Spleen (tissue), 11 donors: ENCODE measurements around the gene CSPG5. TPM values are rescaled to one million over a fixed set of nuclear protein-coding genes. Genes with fewer than 3 reads are reported as not detected.
A peak's percentile ranks its signal among the peaks of the same experiment; 100 is the strongest.

ENCODE experiments used
- DNase-seq: peaks from one replicate; pipeline ENCODE4 v3.0.0-alpha.2; 2020
- H3K27ac ChIP-seq, 8 donors: fragments of 200-600 bp; sonication (generic) in 7 of 8; 1 replicate in 4 of 8; 2 replicates in 4 of 8; pipeline versions ENCODE4 v1.5.0 to v1.8.0; 2016 to 2021; ENCODE audit warnings: inconsistent platforms in 4 of 8, mild to moderate bottlenecking in 4 of 8, moderate library complexity in 1 of 8
- H3K27me3 ChIP-seq, 7 donors: fragments of 200-600 bp; sonication (generic) in 6 of 7; replicated peaks in 1 of 7; 1 replicate in 4 of 7; 2 replicates in 3 of 7; pipeline versions ENCODE4 v1.5.0 to v1.8.0; 2016 to 2021; ENCODE audit warnings: inconsistent platforms in 3 of 7, mild to moderate bottlenecking in 1 of 7
- H3K36me3 ChIP-seq, 6 donors: fragments of 200-600 bp; sonication (generic) in 5 of 6; 1 replicate in 4 of 6; 2 replicates in 2 of 6; pipeline versions ENCODE4 v1.5.0 to v1.8.0; 2016 to 2021; ENCODE audit warnings: inconsistent platforms in 2 of 6
- H3K4me1 ChIP-seq, 6 donors: fragments of 200-600 bp; sonication (generic) in 5 of 6; 1 replicate in 3 of 6; 2 replicates in 3 of 6; pipeline versions ENCODE4 v1.5.0 to v1.8.0; 2016 to 2021; ENCODE audit warnings: inconsistent platforms in 3 of 6
- H3K4me3 ChIP-seq, 8 donors: fragments of 200-600 bp; sonication (generic) in 7 of 8; 1 replicate in 4 of 8; 2 replicates in 4 of 8; pipeline versions ENCODE4 v1.5.0 to v1.8.0; 2016 to 2021; ENCODE audit warnings: inconsistent platforms in 4 of 8, mild to moderate bottlenecking in 4 of 8, moderate library complexity in 2 of 8
- H3K9me3 ChIP-seq, 8 donors: fragments of 200-600 bp; sonication (generic) in 7 of 8; 1 replicate in 4 of 8; 2 replicates in 4 of 8; pipeline versions ENCODE4 v1.5.0 to v1.8.0; 2016 to 2021; ENCODE audit warnings: inconsistent platforms in 4 of 8
- CTCF ChIP-seq, 11 experiments: fragments of 200-600 bp in 7 of 11; fragments of 450-650 bp in 4 of 11; sonication (generic) in 4 of 11; IDR thresholded peaks in 8 of 11; conservative IDR thresholded peaks in 3 of 11; 1 replicate in 7 of 11; 2 replicates in 4 of 11; pipeline versions ENCODE4 v1.4.0 to v1.8.0; 2016 to 2021; ENCODE audit warnings: antibody characterized with exemption in 11 of 11, inconsistent platforms in 4 of 11, mild to moderate bottlenecking in 1 of 11
- POLR2A ChIP-seq, 3 donors: fragments of 450-650 bp; IDR thresholded peaks; one replicate each; pipeline ENCODE4 v1.5.1; 2017; ENCODE audit warnings: antibody characterized with exemption in 3 of 3, mild to moderate bottlenecking in 1 of 3
- POLR2AphosphoS5 ChIP-seq, 3 donors: sonication (generic); formaldehyde crosslinking; IDR thresholded peaks; one replicate each; pipeline ENCODE4 v1.5.1; 2017; ENCODE audit warnings: antibody characterized with exemption in 3 of 3
- WGBS, 5 donors: extraction: QIAGEN DNeasy Blood & Tissue Kit in 3 of 5; methylation state at CpG; one replicate each; pipeline versions ENCODE4 v1.1.5 to v1.1.7; 2013 to 2018; 5-methylcytosine and 5-hydroxymethylcytosine counted together
- intact Hi-C: fragments of 100-400 bp; cut with DNase I; formaldehyde crosslinking; loops from one replicate; pipeline ENCODE4 v1.15.0; 2023; ENCODE audit warnings: low total_unique reads
- polyA plus RNA-seq, 3 donors: library from polyadenylated mRNA; stranded (reverse); fragments of 200-250 nt; gene quantifications; one replicate each; pipeline ENCODE4 v1.2.1, GENCODE V29; 2013
- total RNA-seq, 7 donors: library from RNA; depleted of rRNA in 3 of 7; stranded (reverse); fragments of >200 nt in 3 of 7; fragmentation: NEBNext Ultra II Directional in 4 of 7; extraction: Animal tissue kit (Norgen Biotek cat#: 25700) in 4 of 7; gene quantifications; one replicate each; pipeline versions ENCODE4 v1.1.0 to v1.2.1, GENCODE V29; 2016 to 2021
- donor health status: healthy with polysubstance abuse.
- donor health status: DM: no; HTN: no; CAD: no; lungs with moderate emphysema.
- donor health status: DM: no; HTN: no; CAD: no.
- donor health status: Bipolar disorder and iron deficiency.
- donor health status: healthy.
- donor health status: DM: no; HTN: no; CAD: no.
- donor health status: DM: yes; HTN: yes; CAD: no.

Gene CSPG5
- total and polyA plus RNA-seq, 10 donors = 0.09 to 0.34 (median 0.19) TPM; not detected in 4

GRCh38 chr3:47612178-47612577, 33.5 kb upstream of the CSPG5 start:
- Histone ChIP-seq H3K27ac (peak overlapping the region in 6 of 8 donors; percentile 0 to 35 (median 22)), H3K27me3 (no peaks in the 10 kb centered on the region), H3K36me3 (peaks cover 0 to 95% (median 46%) of the 10 kb centered on the region in 6 donors), H3K4me3 (no peak overlapping the region), H3K4me1 (peaks cover 0 to 23% (median 5%) of the 10 kb centered on the region in 6 donors), H3K9me3 (no peaks in the 10 kb centered on the region)
- DNase-seq = no peak
- TF ChIP-seq POLR2A (IDR thresholded peaks at IDR 0.05) = no peak
- TF ChIP-seq POLR2AphosphoS5 (IDR thresholded peaks at IDR 0.05) = no peak
- no peak for TF ChIP-seq CTCF (IDR thresholded peaks at IDR 0.05 in 8 of 11, conservative IDR thresholded peaks at IDR 0.05 in 3 of 11)
- intact Hi-C loops = no loop called here

- Histone ChIP-seq H3K27me3 (no peaks in the 10 kb centered on the region), H3K36me3 (peaks cover 0 to 95% (median 51%) of the 10 kb centered on the region in 6 donors), H3K27ac (peak overlapping the region in 7 of 8 donors; percentile 0 to 36 (median 24)), H3K9me3 (no peaks in the 10 kb centered on the region), H3K4me1 (peaks cover 0 to 23% (median 5%) of the 10 kb centered on the region in 6 donors), H3K4me3 (no peak overlapping the region)
- intact Hi-C loops = no loop called here
- DNase-seq = no peak
- TF ChIP-seq POLR2A (IDR thresholded peaks at IDR 0.05) = no peak
- TF ChIP-seq POLR2AphosphoS5 (IDR thresholded peaks at IDR 0.05) = no peak
- TF ChIP-seq CTCF (IDR thresholded peaks at IDR 0.05 in 8 of 11, conservative IDR thresholded peaks at IDR 0.05 in 3 of 11) = no peak
- 74 to 86% (median 85%) methylated on average over 2 of the region's 2 CpGs for WGBS, 5 donors
These were observed 32.9 kb upstream of the CSPG5 start for GRCh38 chr3:47611576-47611975.

GRCh38 chr3:47610583-47610982, 31.9 kb upstream of the CSPG5 start:
- intact Hi-C loops = no loop called here
- TF ChIP-seq POLR2AphosphoS5 (IDR thresholded peaks at IDR 0.05) = no peak
- TF ChIP-seq CTCF (IDR thresholded peaks at IDR 0.05 in 8 of 11, conservative IDR thresholded peaks at IDR 0.05 in 3 of 11) = no peak
- no peak for TF ChIP-seq POLR2A (IDR thresholded peaks at IDR 0.05)

GRCh38 chr3:47607335-47607734, 28.7 kb upstream of the CSPG5 start:
- intact Hi-C loops = no loop called here
- Histone ChIP-seq H3K36me3 (peaks cover 0 to 98% (median 69%) of the 10 kb centered on the region in 6 donors), H3K4me3 (no peak overlapping the region), H3K4me1 (peaks cover 0 to 2% (median 0%) of the 10 kb centered on the region in 6 donors), H3K27me3 (no peaks in the 10 kb centered on the region), H3K9me3 (no peaks in the 10 kb centered on the region), H3K27ac (no peak overlapping the region)
- WGBS, 5 donors = 90 to 95% (median 94%) methylated on average over 2 of the region's 2 CpGs
- TF ChIP-seq CTCF (IDR thresholded peaks at IDR 0.05 in 8 of 11, conservative IDR thresholded peaks at IDR 0.05 in 3 of 11) (no peak), POLR2AphosphoS5 (IDR thresholded peaks at IDR 0.05) (no peak), POLR2A (IDR thresholded peaks at IDR 0.05) (no peak)
- no peak for DNase-seq

More at GRCh38 chr3:47610583-47610982, 31.9 kb upstream of the CSPG5 start:
- peaks cover 0 to 23% (median 5%) of the 10 kb centered on the region in 6 donors for H3K4me1 ChIP-seq
- H3K36me3 ChIP-seq = peaks cover 0 to 95% (median 60%) of the 10 kb centered on the region in 6 donors
- no peaks in the 10 kb centered on the region for H3K27me3 ChIP-seq
- no peak overlapping the region for H3K4me3 ChIP-seq
- 88 to 93% (median 91%) methylated on average over 3 of the region's 3 CpGs for WGBS, 5 donors
- H3K9me3 ChIP-seq = no peaks in the 10 kb centered on the region
- H3K27ac ChIP-seq = no peak overlapping the region
- DNase-seq = no peak
